ENCODE results near the gene RHOT2.
A peak's percentile ranks its signal among the peaks of the same experiment; 100 is the strongest.

DNA sequence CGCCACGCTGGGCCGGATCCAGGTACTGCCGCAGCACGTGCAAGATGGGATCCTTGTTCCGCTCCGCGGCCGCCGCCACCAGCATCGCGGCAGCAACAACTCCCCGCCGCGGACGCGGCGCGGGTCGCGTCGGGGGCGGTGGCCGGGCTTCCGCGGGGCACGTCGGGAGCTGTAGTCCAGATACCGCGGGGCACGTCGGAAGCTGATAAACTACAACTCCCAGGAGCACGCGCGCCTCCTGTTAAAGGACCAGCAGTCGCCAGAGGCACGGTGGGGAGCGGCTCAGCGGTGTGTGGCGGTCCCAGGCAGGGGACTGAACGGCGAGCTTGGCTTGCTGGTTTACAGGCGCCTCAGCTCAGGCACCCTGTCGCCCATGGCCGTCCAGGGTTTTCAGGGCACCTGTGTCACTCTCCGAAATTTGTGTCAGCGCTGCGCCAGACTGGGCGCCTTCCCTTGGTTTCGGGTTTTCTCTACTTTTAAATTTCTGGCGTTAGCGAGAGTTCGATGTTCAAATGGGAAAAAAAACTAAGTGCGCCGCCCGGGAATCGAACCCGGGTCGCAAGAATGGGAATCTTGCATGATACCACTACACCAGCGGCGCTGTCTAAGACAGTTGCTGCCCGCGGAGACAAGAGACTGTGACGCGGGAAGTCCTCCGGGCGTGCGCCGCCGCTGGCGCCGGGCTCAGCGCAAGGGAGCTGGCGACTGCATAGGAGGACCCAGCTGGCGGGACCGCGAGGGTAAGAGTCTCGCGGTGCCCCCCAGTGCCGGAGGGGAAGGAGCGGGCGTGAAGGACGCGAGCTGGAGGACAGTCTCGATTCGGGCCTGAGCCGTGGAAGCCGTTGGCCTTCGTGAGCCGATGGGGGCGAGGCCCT lies 31.5 kb upstream of the RHOT2 start, which contains the start of gene METTL26:
- TF ChIP-seq, protein P1, sequence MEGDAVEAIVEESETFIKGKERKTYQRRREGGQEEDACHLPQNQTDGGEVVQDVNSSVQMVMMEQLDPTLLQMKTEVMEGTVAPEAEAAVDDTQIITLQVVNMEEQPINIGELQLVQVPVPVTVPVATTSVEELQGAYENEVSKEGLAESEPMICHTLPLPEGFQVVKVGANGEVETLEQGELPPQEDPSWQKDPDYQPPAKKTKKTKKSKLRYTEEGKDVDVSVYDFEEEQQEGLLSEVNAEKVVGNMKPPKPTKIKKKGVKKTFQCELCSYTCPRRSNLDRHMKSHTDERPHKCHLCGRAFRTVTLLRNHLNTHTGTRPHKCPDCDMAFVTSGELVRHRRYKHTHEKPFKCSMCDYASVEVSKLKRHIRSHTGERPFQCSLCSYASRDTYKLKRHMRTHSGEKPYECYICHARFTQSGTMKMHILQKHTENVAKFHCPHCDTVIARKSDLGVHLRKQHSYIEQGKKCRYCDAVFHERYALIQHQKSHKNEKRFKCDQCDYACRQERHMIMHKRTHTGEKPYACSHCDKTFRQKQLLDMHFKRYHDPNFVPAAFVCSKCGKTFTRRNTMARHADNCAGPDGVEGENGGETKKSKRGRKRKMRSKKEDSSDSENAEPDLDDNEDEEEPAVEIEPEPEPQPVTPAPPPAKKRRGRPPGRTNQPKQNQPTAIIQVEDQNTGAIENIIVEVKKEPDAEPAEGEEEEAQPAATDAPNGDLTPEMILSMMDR (conservative IDR thresholded peaks at IDR 0.05; ENCODE audit: low read depth, low read length): 0 out of 2 replicates have a peak, but pooled peaks have one; percentile 11
- TF ChIP-seq EZH2 (IDR thresholded peaks at IDR 0.05; ENCODE audit: borderline replicate concordance, low read depth, low read length, poor library complexity, severe bottlenecking): no peak
